Fibroblast of skin of back (primary cell): ENCODE measurements around the gene GPR162.

Source experiments
- DNase-seq: peaks from one replicate; pipeline ENCODE4 v3.0.0-alpha.2; 2013

The GPR162 gene

DNA sequence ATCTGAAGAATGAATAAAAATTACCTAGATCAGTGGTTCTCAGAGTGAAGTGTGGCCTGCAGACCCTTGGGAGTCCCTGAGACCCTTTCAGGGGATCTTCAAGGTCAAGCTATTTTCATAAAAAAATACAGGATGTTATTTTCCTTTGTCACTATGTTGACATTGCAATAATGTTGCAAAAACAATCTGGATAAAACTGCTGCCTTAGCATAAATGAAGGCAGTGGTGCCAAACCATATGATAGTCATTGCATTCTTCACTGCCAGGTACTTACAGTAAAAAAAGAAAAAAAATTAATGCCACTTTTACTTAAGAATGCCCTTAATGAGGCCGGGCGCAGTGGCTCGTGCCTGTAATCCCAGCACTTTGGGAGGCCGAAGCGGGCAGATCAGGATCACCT is 34.3 kb upstream of the GPR162 start:
- no peak for DNase-seq

DNA sequence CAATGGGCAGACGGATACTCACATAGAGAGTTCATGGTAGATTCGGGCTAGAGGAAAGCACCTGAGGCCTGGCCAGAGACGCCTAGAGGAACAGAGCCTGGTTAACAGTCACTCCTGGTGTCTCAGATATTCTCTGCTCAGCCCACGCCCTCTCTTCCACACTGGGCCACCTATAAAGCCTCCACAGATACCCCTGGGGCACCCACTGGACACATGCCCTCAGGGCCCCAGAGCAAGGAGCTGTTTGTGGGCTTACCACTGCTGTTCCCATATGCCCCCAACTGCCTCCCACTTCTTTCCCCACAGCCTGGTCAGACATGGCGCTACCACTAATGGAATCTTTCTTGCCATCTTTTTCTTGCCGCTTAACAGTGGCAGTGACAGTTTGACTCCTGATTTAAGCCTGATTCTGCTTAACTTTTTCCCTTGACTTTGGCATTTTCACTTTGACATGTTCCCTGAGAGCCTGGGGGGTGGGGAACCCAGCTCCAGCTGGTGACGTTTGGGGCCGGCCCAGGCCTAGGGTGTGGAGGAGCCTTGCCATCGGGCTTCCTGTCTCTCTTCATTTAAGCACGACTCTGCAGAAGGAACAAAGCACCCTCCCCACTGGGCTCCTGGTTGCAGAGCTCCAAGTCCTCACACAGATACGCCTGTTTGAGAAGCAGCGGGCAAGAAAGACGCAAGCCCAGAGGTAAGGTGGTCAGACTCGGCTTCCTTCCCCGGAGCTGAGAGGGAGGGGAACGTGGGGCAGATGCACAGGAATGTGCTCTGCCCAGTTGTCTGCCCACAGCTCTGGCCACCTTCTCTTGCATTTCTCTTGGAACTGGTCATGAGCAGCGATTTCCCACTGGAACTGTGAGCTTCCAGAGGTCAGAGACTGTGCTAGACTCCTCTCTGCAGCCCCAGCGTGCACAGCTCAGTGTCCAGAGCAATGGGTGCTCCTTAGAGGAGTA is 32.4 kb upstream of the GPR162 start, which contains the start of gene CD4:
Gene CD4 (plus strand): TSS at position 557 of the 953 bp plus-strand sequence. CDS start 10,611 bp downstream, outside the sequence.
- DNase-seq: no peak

DNA sequence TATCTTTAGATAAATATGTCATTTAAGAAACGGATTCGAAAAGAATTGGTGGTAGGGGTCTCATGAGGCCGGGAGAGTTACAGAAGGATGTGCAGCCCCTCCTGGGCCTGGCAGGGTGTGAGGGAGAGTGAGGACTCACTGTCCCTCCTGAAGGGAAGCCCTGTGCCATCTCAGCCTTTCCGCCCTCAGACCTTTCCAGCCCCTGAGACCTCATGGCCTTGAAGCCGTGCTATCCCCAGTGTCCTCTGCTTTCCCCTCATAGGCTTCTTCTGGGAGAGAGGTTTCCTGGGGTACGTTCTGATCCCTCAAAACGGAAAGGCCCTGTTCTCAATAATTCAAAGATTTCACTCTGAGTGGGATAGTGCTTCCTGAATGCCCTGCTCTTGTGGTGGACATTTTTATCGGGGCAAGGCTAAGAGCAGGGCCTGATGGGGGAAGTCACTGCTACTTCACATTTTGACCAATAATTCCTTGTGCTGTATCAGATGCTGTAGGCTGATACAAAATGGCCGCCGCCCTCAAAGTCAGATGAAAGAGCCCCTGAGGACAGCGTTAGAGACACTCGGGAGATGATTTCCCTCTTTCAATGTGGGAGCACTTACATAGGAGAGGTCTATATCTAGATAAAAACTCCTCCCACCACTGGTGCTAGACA is 31.0 kb upstream of the GPR162 start:
- no peak for DNase-seq

DNA sequence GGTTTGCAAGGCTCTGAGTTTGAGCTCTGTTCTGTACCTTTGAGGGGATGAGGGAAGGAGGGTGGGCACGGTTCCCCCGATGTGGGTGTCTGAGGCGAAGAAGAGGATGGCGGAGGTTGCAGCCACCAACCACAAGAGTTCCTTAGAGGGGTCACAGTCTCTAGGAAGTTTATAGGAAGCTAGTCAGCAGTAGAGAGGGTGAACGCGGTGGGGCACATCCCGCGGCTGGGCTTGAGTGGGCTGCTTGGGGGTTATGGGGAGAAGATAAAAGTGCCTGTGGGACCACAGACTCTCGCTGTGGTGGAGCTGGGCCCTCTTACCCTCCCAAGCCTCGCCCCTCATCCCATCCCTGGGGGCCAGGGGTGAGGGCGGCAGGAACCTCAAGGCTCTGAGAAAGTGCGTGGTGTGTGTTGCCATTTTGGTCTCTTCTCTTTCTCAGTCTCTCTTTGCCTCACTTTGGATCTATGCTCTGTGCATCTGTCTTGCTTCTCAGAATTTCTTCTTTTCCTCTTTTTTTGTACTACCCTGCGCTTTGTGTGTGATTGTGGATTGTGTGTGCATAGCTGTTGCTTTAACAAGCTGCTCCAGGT is 29.6 kb upstream of the GPR162 start:
- no peak for DNase-seq

GRCh38 chr12:6792522-6793201 is 29.0 kb upstream of the GPR162 start:
- DNase-seq: no peak

- no peak for DNase-seq
Measured at GRCh38 chr12:6795088-6795487, 26.5 kb upstream of the GPR162 start.

- DNase-seq: no peak
Measured at GRCh38 chr12:6796576-6796975, 25.0 kb upstream of the GPR162 start.

GRCh38 chr12:6799147-6799546 is 22.5 kb upstream of the GPR162 start:
- no peak for DNase-seq

- DNase-seq: no peak
Measured at GRCh38 chr12:6807170-6807569, 14.5 kb upstream of the GPR162 start.

DNA sequence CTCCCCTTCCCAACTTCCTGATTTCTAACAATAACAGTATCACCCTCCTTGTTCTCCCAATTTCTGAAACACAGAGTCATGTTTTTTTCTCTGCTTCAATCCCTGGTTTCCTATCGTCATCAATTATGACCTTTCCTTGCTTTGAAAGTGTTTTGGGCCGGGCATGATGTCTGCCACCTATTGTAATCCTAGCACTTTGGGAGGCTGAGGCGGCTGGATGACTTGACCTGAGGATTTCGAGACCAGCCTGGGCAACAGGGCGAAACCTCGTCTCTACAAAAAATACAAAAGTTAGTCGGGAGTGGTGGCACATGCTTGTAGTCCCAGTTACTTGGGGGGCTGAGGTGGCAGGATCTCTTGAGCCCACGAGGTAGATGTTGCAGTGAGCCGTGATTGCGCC is 12.6 kb upstream of the GPR162 start:
- no peak for DNase-seq

GRCh38 chr12:6810758-6811157 is 10.9 kb upstream of the GPR162 start:
- DNase-seq: no peak

DNA sequence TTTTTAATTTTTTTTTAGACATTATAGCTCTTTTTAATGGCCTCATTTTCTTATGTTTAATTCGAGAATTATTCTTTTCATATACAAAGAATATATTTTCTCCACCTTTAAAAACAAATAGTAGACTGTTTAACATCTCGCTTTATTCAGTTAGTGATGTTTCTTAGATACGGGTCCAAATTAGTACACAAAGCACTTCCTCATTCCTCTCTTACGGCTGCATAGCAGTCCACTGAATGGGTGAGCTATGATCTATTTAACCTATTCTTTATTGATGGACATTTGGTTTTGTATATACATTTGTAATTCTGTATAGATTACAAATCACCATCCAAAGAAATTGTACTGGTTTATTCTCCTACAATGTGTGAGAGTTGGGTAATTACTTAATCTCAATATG is 8.3 kb upstream of the GPR162 start:
- no peak for DNase-seq

GRCh38 chr12:6816598-6816997 is 5.0 kb upstream of the GPR162 start:
- no peak for DNase-seq

DNA sequence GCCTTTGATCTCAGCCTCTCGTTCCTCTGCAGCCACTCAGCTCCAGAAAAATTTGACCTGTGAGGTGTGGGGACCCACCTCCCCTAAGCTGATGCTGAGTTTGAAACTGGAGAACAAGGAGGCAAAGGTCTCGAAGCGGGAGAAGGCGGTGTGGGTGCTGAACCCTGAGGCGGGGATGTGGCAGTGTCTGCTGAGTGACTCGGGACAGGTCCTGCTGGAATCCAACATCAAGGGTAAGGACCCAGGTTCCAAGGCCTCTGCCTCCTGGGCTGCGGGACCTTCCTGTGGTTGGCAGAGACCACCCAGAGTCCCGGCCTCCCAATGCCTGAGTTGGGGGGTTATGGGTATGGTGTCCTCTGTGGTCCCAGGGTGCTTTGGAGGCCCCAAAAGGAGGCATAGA is 4.5 kb upstream of the GPR162 start:
- no peak for DNase-seq

GRCh38 chr12:6817662-6818157 is 3.9 kb upstream of the GPR162 start:
- no peak for DNase-seq

DNA sequence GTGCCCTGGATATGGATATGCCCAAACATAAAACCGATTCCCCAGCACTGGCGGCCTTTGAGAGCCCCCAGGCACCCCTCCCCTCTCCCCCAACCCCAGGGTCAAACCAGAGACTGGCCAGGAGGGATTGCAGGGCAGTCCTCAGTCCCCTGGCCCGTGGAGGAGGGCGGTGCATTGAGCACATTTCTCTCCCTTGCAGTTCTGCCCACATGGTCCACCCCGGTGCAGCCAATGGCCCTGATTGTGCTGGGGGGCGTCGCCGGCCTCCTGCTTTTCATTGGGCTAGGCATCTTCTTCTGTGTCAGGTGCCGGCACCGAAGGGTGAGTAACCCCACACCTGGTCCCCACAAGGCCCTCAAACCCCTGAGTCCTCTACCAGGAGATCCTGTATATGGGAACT is 3.4 kb upstream of the GPR162 start:
- no peak for DNase-seq

DNA sequence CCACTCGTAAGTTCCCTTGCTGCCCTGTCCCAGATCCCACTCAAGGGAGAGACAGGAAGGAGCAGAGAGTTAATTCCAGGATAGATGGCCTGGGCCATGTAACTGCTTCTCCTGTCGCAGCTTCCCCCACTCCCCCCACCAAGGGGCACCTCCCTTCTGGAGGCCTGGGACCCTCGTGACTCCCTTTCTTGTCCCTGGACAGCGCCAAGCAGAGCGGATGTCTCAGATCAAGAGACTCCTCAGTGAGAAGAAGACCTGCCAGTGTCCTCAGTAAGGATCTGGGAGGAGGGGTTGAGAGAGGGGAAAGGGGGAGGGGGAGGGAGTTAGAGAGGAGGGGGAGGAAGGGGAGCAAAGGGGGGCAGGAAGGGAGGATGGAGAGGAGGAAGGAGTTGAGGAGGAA is 3.0 kb upstream of the GPR162 start:
- DNase-seq: no peak

GRCh38 chr12:6819106-6820030 is 2.3 kb upstream of the GPR162 start:
- no peak for DNase-seq

- no peak for DNase-seq
Measured at GRCh38 chr12:6820166-6820565, 1.5 kb upstream of the GPR162 start.

- no peak for DNase-seq
Measured at GRCh38 chr12:6822426-6823135, 960 bp downstream of the GPR162 start.
